Upper lobe of right lung (tissue), 1 donor: Measurements from ENCODE around the gene ADGRF3. TPM values are rescaled to one million over a fixed set of nuclear protein-coding genes. Genes with fewer than 3 reads are reported as not detected.

Source experiments
- ATAC-seq: fragments of 200-7000 bp; cut with Tn5 transposase; one replicate; pipeline ENCODE4 v1.9.1; 2020; ENCODE audit warnings: mild to moderate bottlenecking, moderate library complexity
- DNase-seq: peaks from one replicate; pipeline ENCODE4 v3.0.0-alpha.2; 2020
- H3K27ac ChIP-seq: fragments of 200-600 bp; one replicate; pipeline ENCODE4 v1.8.0; 2022
- H3K27me3 ChIP-seq: fragments of 200-600 bp; one replicate; pipeline ENCODE4 v1.8.0; 2022; ENCODE audit warnings: mild to moderate bottlenecking
- H3K36me3 ChIP-seq: fragments of 200-600 bp; one replicate; pipeline ENCODE4 v1.8.0; 2022
- H3K4me1 ChIP-seq: fragments of 200-600 bp; one replicate; pipeline ENCODE4 v1.8.0; 2022
- H3K4me3 ChIP-seq: fragments of 200-600 bp; one replicate; pipeline ENCODE4 v1.8.0; 2022; ENCODE audit warnings: mild to moderate bottlenecking
- H3K9me3 ChIP-seq: fragments of 200-600 bp; one replicate; pipeline ENCODE4 v1.8.0; 2022
- CTCF ChIP-seq: fragments of 200-600 bp; IDR thresholded peaks from one replicate; pipeline ENCODE4 v1.8.0; 2022; ENCODE audit warnings: antibody characterized with exemption
- intact Hi-C: fragments of 100-400 bp; cut with DNase I; formaldehyde crosslinking; loops from one replicate; pipeline ENCODE4 v1.11.0; 2022
- total RNA-seq: library from RNA; stranded (reverse); fragmentation: NEBNext Ultra II Directional; extraction: Animal tissue kit (Norgen Biotek cat#: 25700); gene quantifications from one replicate; pipeline ENCODE4 v1.2.1, GENCODE V29; 2021
- donor health status: DM: no; HTN: yes; CAD: no; lungs with severe emphysema.

Gene ADGRF3
- total RNA-seq, 1 donor from 2014 or later: 0.17 TPM

DNA sequence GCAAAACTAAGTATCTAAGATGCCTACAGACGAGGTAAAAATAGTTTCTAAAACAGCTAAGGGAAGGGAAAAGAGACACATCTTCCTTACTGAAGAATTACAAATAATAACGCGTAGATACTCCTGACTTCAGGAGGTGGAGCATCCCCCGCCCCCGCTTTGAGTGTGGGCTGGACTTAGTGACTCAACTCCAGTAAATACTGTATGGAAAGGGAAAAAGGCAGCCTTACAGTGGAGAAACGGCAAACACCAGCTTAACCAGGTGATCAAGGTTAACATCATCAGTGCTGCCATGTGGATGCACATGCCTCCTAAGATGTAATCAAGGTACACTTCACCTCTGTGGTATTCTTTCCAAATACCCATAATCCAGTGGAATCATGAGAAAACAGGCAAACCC lies 53.9 kb downstream of the ADGRF3 start:
- Histone ChIP-seq H3K4me1 (no peaks in the 10 kb centered on the region), H3K27me3 (no peaks in the 10 kb centered on the region), H3K36me3 (peaks cover 20% of the 10 kb centered on the region), H3K4me3 (no peak overlapping the region), H3K27ac (no peak overlapping the region), H3K9me3 (no peaks in the 10 kb centered on the region)
- DNase-seq (no peak), ATAC-seq (peak; percentile 71)
- TF ChIP-seq CTCF: no peak
- intact Hi-C loops: no loop called here

GRCh38 chr2:26290001-26290400 lies 56.6 kb downstream of the ADGRF3 start:
- DNase-seq (no peak), ATAC-seq (peak; percentile 31)
- Histone ChIP-seq H3K36me3 (peaks cover 46% of the 10 kb centered on the region), H3K4me1 (no peaks in the 10 kb centered on the region), H3K9me3 (no peaks in the 10 kb centered on the region), H3K4me3 (no peak overlapping the region), H3K27me3 (no peaks in the 10 kb centered on the region), H3K27ac (no peak overlapping the region)
- intact Hi-C loops: no loop called here
- TF ChIP-seq CTCF: no peak

- DNase-seq: no peak
- Histone ChIP-seq H3K9me3 (no peaks in the 10 kb centered on the region), H3K36me3 (peaks cover 86% of the 10 kb centered on the region), H3K4me1 (no peaks in the 10 kb centered on the region), H3K27ac (no peak overlapping the region), H3K27me3 (no peaks in the 10 kb centered on the region), H3K4me3 (no peak overlapping the region)
- intact Hi-C loops: no loop called here
- TF ChIP-seq CTCF: no peak
- ATAC-seq: no peak
These were observed 60.7 kb downstream of the ADGRF3 start for GRCh38 chr2:26285931-26286330.

GRCh38 chr2:26284132-26284531 lies 62.5 kb downstream of the ADGRF3 start:
- no peaks in the 10 kb centered on the region for H3K27me3 ChIP-seq
- no peak for ATAC-seq
- DNase-seq: no peak
- peaks cover 96% of the 10 kb centered on the region for H3K36me3 ChIP-seq
- no peaks in the 10 kb centered on the region for H3K4me1 ChIP-seq
- no peak overlapping the region for H3K4me3 ChIP-seq
- no peaks in the 10 kb centered on the region for H3K9me3 ChIP-seq
- intact Hi-C loops: no loop called here
- TF ChIP-seq CTCF: no peak
- H3K27ac ChIP-seq: no peak overlapping the region

GRCh38 chr2:26283606-26284005 lies 63.0 kb downstream of the ADGRF3 start:
- H3K9me3 ChIP-seq: no peaks in the 10 kb centered on the region
- no peaks in the 10 kb centered on the region for H3K4me1 ChIP-seq
- DNase-seq (no peak), ATAC-seq (no peak)
- H3K27ac ChIP-seq: no peak overlapping the region
- no peak overlapping the region for H3K4me3 ChIP-seq
- TF ChIP-seq CTCF: no peak
- peaks cover 97% of the 10 kb centered on the region for H3K36me3 ChIP-seq
- intact Hi-C loops: no loop called here
- H3K27me3 ChIP-seq: no peaks in the 10 kb centered on the region

- Histone ChIP-seq H3K27ac (no peak overlapping the region), H3K4me1 (no peaks in the 10 kb centered on the region), H3K9me3 (no peaks in the 10 kb centered on the region), H3K27me3 (no peaks in the 10 kb centered on the region), H3K4me3 (no peak overlapping the region), H3K36me3 (peaks cover 97% of the 10 kb centered on the region)
- DNase-seq (no peak), ATAC-seq (no peak)
- no peak for TF ChIP-seq CTCF
- intact Hi-C loops: no loop called here
These were observed 65.4 kb downstream of the ADGRF3 start for GRCh38 chr2:26281226-26281625.
